GM18511 (cell line): ENCODE results near the gene NCF2.
"Not testable (repeated sequence)": the region's sequence is repeated elsewhere in the genome, so short reads cannot be mapped to it uniquely, and the experiment has no call there.

Experiments
- ATAC-seq: cut with Tn5 transposase; IDR thresholded peaks from one replicate; pipeline ENCODE4 v1.9.1; 2021; ENCODE audit warnings: mild to moderate bottlenecking, moderate library complexity; ENCODE audit not compliant: unreplicated experiment

Gene NCF2

DNA sequence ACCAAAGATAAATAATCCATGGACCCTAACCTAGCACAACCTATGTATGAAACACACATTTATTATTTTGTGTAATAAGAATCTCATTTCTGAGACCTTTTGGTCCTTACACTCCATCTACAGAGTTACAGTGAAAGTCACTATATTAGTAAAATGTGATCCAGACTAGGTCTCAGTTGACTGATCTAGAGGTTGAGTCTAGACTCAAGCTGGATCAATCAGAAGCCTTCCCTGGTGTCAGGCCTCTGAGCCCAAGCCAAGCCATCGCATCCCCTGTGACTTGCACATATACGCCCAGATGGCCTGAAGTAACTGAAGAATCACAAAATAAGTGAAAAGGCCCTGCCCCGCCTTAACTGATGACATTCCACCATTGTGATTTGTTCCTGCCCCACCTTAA lies 22.7 kb upstream of the NCF2 start:
- not testable (repeated sequence) for ATAC-seq

DNA sequence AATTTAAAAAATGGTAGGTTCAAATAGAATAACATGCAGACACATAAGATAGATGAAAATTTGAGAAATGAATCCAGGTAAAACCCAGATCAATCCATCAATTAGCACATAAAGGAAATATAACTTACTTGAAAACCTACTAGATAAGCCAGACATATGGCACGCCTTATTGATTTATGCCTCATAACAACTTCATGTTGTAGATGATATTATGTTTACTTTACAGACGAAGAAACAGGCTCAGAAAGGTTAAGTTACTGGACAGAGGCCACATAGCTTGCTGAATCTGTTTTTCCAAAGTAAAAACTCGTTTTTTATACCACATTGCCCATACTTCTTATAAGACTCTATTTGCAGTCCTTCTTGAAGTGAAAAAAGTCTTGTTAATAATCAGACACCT lies 22.1 kb upstream of the NCF2 start:
- no peak for ATAC-seq

DNA sequence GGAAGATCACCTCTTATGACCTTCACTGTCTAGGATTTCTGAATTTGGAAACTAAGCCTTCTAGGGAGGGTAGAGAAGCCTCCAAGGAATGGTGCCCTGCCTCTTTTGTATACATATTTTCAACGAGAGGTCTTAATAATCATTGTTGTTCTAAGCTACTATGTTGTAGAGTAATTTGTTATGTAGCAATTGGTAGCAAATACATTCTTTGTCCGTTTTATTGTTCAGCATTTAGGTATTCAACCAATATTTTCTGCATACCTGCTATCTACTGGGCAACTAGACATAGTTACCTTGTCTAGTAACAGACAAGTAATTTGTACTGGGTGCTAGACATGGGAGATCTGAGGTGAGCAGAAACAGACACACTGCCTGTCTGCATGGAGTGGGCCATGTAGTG lies 20.8 kb upstream of the NCF2 start:
- no peak for ATAC-seq

DNA sequence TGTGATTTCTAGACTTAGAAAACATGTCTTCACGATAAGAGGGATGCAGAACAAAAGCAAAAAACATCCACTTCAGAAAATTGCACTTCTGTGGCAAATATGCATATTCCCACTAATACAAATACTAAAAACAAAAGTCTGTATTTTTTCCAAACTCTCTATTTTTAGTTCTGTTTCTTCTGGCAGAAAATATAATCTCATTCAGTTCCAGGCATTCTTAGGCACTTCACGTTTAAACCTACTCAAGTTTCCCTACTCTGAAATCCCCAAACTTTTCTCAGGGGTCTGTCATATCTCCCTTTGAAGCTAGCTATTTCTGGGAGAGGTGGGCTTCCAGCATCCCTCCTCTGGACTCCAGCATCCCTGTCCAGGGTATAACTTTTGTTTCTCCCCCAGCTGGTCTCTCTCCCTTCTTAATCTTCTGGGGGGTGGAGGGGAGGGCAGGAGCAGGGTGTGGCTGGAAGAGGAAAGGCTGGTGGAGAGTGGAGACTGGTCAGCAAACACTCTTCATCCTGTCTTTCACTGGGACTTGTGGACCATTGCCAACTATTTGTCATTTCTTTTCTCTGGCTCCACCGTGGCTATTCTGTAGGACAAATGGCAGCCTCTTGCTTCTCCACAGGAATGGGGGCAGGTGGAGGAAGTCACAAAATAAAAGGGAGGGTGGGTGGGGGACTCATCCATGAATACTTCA lies 19.6 kb upstream of the NCF2 start:
- ATAC-seq = no peak

DNA sequence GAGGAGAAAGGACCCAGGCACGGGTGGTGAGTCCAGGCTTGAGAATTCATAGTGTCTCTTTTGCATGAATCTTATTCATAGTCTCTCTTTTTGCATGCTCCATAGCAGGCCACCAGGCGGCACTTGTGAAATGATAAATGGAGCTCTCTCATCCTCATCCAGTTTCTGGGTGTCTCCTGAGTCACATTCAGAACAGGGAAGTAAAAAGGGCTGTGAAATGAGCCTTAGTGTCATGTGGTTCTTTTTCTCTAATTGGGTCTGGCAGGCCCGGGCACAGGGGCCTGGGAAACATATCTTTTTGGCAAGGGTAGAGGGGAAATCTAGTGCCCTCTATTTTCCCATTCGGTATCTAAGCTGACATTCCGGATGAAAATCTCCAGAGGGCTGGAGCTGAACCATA lies 19.1 kb upstream of the NCF2 start:
- peak; percentile 38 for ATAC-seq

DNA sequence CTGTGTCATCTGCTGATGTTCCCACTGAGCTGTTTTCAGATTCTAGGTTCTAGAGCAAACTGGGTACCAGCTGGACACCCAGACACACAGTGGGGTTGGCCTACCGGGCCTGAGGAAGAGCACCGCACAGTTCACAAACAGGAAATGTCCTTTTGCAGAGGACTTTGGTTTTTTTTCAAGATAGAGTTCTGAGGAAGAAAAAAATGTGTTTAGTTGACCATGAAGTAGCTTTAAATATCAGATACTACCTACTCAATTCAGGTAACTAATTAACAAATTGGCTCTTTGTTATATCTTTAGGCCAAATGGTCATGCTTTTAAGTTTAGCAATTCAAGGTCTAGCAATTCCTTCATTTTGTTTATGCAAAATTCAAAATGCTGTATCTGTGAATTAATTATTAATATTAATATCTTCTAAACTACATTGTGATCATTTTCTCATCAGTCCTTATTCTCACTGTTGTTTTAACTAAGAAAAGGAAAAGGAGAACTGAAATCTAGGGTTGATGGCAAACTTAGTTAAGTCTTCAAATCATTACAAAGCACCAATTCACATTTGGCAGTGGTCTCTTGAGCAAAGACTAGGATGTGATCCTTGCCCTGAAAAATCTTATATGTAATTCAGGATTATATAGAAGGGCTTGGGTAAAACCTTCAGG lies 17.2 kb upstream of the NCF2 start:
- ATAC-seq = peak; percentile 45

DNA sequence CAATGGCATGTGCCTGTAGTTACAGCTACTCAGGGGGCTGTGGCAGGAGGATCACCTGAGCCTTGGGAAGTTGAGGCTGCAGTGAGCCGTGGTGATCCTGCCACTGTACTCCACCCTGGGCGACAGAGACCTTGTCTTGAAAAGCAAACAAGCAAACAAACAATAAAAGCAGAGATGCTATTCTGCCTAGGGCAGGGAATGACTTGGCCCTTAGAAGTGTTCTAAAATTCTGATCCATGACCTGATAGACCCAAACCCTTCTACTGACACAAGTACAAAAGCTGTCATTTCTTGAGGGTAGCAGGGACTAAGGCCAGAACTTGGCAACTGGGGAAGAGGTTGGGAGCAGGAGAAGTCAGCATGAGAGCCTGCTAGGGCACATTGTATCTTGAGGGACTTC lies 15.6 kb upstream of the NCF2 start:
- ATAC-seq = no peak

DNA sequence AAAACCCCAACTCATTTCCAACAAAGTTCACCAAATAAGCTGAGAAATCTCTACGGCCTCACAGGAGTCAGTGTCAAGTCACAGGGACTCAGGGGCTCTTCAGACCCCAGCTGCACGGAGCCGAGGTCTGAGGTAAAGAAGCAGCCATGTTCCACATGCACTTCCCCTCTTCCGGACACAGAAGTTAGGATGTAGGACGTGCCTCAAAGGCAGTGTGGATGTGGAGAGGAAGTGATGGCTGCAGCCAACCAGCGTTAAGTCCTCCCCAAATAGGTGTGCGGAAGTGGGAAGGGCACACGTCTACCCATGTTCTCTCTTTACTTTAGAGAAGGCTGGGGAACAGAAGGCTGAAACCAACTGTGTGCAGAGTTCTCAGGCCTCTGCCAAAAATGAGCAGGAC lies 14.6 kb upstream of the NCF2 start:
- peak; percentile 17 for ATAC-seq

DNA sequence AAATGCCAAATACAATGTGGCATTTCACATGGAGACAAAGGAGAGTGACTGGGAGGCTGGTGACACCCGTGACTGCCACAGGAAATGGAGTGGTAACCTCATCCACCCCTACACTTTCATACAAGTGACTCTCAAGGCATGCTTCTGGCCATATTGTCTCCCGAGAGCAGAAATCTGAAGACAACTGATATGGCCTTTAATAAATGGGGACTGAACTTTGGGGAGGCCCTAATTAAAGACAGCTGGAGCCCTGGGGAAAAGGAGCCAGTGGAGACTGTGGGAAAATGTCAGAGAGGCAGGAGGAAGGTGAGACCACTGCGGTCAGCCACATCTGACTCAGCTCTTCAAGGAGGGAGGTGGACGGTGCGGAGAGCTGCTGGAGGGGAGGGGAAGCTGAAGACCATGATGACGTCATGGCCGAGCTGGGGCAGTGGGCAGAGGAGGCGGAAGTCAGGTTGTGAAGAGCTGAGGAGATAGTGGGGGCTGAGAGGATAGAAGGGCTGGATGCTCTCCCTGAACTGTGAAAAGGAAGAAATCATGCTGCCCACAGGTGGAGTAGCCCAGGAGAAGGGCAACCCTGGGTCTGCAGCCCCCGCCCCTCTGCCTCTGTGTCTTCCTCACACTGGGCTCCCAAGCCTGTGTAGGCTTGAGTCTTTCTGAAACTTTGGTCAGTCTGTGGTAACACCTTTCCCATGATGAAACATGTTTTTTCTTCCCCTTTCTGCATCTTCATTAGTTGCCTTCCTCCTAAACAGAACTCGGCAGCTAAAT lies 14.0 kb upstream of the NCF2 start:
- ATAC-seq = peak; percentile 59

DNA sequence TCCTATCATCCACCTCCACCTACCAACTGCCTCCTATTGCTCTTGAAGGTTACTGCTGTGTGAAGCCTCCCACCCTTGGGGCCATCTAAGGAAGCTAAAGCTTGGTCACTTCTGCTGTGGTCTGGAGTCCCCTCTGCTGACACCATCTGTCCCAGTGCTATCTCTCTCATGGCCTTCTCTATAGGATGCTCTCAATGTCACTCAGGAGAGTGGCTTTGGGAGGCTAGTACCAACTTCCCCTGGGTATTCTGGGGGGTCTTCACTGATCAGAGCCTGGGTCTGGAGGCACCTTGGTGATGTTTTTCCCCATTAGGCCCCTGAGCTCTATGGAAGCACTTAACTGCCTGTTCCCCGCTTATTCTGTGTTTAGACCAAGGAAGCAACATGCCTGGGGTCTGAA lies 12.3 kb upstream of the NCF2 start:
- ATAC-seq = no peak

DNA sequence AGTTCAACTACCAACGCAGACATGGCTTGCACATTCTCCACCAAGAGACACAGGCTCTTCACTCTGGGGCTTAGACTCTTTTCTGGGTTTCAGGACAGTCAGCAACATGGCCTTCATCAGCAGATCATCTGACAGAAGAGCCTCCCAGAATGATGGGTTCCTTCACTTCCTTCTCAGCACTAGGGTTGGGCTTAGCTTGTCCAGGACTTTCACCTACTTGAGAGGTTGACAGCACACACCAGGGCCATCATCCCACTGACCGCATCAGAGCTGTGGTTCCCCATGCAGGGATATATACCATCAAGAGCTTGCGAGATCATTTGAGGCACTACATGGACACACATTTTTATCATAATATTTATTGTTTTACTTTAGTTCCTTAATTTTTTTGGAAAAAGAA lies 10.4 kb upstream of the NCF2 start:
- ATAC-seq = no peak

DNA sequence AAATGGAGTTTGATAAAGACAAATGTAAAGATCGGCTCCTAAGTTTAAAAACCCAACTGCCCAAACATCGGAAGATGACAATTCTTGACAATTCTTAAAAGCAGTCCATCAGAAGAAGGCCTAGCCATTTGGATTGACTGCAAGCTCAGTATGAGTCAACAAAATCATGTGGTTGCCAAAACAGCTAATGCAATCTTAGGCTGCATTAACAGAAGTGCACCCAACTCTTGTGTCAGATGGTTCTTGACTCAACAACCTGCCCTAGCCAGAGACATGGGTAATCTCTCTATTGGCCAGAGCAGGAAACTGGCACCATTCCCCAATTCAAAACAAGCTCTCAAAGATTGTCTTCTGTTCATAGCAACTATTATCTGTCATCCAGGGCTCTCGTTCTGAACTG lies 9.9 kb upstream of the NCF2 start:
- ATAC-seq = no peak

DNA sequence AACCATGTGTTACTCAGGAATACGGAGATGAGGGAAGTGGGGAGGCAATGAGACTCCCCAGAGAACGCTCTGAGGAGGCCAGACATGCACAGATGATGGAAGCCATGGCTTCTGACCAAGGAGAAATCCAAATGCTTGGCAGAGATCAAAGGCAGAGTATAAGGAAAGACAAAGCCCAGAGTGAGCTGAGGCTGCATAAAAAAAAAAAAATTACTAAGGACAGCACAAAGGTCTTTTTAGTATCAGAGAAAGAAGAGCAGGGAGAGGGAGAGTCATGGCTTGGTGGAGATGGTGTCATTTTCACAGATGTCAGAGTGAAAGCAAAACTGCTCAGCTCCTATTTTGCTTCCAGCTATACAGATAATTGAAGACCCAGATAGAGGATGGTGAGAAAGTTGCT lies 8.1 kb upstream of the NCF2 start:
- peak; percentile 76 for ATAC-seq

DNA sequence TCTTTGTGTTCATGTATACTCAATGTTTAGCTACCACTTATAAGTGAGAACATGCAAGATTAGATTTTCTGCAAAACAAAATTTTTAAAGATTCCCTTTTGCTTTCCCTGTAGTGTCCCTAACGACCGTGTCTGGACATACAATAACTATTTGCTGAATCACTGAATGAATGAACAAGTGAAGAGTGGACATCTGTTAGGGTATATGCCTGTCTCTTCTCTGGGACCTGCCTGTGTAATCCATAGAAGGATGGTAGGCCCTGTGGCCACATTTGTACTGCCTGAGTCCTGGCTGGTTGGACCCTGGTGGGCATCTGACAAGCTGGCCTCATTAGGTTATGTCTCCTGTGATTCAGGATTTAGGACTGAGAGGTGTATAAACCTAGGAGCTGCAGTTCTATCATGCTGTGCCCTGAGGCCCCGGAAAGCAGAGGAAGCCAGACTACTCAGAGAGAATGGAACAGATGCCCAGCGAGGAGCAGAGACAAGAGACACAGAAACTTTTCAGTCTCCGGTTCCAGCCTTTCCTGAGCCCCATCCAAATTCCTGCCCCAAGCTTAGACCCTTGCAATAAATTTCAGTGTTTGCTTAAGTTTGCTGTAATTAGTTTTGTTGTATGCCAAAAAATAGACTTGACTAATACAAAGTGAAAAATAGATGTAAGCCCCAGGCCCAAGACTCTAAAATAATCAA lies 7.5 kb upstream of the NCF2 start:
- ATAC-seq = no peak

DNA sequence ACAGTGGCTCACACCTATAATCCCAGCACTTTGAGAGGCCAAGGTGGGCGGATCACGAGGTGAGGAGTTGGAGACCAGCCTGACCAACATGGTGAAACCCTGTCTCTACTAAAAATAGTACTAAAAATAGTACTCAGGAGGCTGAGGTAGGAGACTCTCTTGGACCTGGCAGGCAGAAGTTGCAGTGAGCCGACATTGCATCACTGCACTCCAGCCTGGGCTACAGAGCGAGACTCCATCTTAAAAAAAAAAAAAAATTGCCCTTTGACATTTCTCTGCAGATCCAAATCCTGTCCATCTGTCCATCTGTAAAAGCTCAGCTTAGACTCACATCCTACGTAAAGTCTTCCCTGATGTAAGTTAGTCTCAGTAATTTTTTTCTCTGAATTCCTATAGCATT lies 6.2 kb upstream of the NCF2 start:
- ATAC-seq = no peak

DNA sequence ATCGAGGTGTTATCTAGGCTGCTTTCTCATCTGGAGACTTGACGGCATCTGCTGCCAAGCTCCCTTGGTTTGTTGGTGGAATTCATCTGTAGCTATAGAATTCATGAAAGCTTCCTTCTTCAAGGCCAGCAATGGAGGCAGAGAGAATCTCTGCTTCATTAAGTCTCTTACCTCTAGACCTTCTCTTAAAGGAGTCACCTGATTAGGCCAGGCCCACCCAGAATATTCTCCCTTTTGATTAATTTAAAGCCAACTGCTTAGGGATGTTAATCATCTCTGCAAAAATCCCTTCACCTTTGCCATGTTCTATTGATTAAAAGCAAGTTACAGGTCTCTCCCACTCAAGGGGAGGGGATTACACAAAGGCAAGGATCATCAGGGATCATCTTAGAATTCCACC lies 5.3 kb upstream of the NCF2 start:
- ATAC-seq = no peak

DNA sequence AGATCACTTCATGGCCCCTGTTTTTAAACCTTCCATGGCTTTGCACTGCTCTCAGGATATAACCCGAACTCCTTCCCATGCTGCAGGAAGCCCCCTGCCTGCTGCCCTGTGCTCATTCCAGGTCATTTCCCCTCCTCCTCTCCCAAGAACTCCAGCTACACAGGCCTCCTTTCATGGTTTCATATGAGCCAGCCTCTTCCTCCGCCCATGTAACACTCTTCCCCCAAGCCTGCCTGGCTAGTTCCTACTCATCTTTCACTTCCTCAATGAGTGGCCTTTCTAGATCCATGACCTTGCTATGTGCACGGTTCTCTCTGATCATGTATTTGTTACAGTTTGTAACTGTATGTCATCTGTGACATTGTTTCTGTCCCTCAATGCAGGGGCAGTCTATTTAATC lies 3.1 kb upstream of the NCF2 start:
- ATAC-seq = peak; percentile 58

DNA sequence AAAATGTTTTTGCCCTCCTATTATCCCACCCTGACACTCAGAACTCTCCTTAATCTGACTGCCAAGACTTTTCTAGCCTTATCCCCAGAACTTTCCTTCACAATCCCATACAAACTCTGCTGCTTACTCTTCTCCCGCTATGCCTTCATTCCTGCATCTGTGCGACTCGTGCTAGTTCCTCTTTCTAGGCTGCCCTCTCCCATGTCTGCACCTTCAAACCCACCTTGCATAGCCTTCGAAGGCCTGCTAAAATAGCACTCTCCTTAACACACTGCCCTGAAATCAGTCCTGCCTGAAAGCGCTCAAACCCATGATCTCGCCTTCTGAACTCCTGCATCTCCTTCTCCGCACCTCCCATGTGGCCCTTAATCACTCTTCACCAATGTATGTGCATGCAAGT lies 2.5 kb upstream of the NCF2 start:
- no peak for ATAC-seq

DNA sequence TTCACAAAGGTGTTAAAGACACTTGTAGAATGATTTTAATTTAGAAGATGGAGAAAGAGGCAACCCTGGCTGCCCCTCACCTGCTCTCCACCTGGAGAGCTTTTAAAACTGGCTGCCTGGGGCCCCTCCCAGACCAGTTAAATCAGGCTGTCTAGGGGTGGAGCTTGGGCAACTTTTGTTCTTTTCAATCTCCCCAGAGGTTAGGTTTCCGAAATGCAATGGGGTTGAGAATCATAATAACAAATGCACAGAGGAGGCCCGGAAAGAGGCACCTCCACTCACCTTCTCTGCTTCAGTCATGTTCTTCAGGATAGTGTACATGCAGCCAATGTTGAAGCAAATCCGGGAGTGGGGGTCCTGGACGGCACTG lies 400 bp downstream of the NCF2 start:
- ATAC-seq = peak; percentile 14

DNA sequence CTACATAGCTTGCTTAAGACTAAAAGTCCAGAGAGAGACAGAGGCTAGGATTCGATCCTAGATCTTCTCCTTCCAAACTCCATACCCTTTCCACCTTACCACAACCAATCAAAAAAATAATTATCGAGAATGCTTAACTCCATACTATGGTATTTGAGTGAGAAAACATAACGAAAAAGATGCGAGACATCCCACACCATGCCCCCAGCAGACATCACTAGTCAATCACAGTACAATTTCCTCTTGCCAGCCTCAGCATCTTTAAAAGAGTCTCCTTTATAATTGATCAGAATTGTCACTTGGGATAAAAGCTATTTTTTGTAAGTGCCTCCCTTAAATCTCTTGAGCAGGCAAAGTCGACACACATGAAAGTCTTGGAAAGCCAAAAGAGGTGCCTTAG lies 875 bp downstream of the NCF2 start:
- no peak for ATAC-seq

DNA sequence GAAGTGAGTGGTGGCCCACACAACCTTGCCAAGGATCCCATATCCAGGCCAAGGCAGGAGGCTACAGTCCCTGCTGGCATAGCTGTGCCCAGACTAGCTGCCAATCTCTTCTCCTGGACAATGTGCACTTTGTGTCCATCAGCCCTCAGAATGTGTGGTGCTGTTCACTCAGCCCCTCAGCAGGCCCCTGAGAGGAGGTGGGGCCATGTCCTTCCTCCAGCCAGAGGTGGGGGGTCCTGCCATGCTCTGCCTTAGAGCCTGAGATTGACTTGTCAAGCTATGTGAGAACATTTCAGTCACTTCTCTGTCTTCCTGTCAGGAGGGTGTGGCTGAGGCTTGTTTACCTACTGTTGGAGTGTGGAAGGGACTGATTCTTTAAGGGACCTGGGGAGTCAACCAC lies 1.4 kb downstream of the NCF2 start:
- no peak for ATAC-seq

DNA sequence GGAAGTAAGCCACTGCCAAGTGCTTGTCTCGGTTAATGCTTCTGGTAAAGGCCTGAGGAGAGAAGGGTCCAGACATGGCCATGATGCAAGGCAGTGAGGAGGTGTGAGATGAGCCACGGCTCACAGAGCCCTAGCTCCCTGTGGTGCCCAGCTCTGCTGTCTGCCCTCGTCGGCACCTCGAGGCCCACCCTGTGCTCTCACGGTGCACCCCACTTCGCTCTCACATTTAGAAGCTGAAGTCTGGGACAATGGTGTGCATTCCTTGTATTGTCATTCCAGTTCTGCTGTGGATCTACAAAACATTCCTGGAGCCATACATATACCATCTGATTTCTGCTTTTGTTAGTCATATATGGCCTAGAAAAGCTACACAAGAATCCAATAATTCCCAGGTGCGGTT lies 3.3 kb downstream of the NCF2 start:
- ATAC-seq = no peak
